H9 (cell line): ENCODE data around the gene TERB1. TPM values are rescaled to one million over a fixed set of nuclear protein-coding genes. Genes with fewer than 3 reads are reported as not detected.

Experiments
- DNase-seq: peaks from one replicate; pipeline ENCODE4 v3.0.0-alpha.2; 2017
- H2AFZ ChIP-seq: one replicate; pipeline ENCODE4 v1.6.1; 2013; ENCODE audit warnings: mild to moderate bottlenecking, low read length, control low read depth, moderate library complexity
- H2AK5ac ChIP-seq: 2 replicates; pipeline ENCODE4 v1.6.1; 2013; ENCODE audit warnings: low read length, control low read depth, mixed read lengths; ENCODE audit not compliant: insufficient read length
- H2BK120ac ChIP-seq: one replicate; pipeline ENCODE4 v1.6.1; 2013; ENCODE audit warnings: low read depth, mild to moderate bottlenecking, low read length, control low read depth, inconsistent platforms; ENCODE audit not compliant: poor library complexity, severe bottlenecking
- H2BK12ac ChIP-seq: 2 replicates; pipeline ENCODE4 v1.6.1; 2013; ENCODE audit warnings: low read length, control low read depth, mixed read lengths, low read depth; ENCODE audit not compliant: insufficient read length
- H2BK15ac ChIP-seq: 2 replicates; pipeline ENCODE4 v1.6.1; 2013; ENCODE audit warnings: low read depth, low read length, control low read depth
- H2BK20ac ChIP-seq: one replicate; pipeline ENCODE4 v1.6.1; 2013; ENCODE audit warnings: low read depth, mild to moderate bottlenecking, low read length, control low read depth, inconsistent platforms; ENCODE audit not compliant: poor library complexity, severe bottlenecking
- H2BK5ac ChIP-seq: 2 replicates; pipeline ENCODE4 v1.6.1; 2013; ENCODE audit warnings: low read length, control low read depth, mixed read lengths; ENCODE audit not compliant: insufficient read length
- H3K14ac ChIP-seq: 2 replicates; pipeline ENCODE4 v1.6.1; 2013; ENCODE audit warnings: low read length, control low read depth; ENCODE audit not compliant: insufficient read depth
- H3K18ac ChIP-seq: 2 replicates; pipeline ENCODE4 v1.6.1; 2013; ENCODE audit warnings: low read depth, mild to moderate bottlenecking, mixed read lengths, low read length, control low read depth; ENCODE audit not compliant: insufficient read length
- H3K23ac ChIP-seq: 2 replicates; pipeline ENCODE4 v1.6.1; 2013; ENCODE audit warnings: low read length, control low read depth, mixed read lengths, low read depth; ENCODE audit not compliant: insufficient read length
- H3K23me2 ChIP-seq: 2 replicates; pipeline ENCODE4 v1.6.1; 2013; ENCODE audit warnings: low read depth, mild to moderate bottlenecking, mixed read lengths, low read length, control low read depth; ENCODE audit not compliant: insufficient read length, poor library complexity, severe bottlenecking
- H3K27ac ChIP-seq: 2 replicates; pipeline ENCODE4 v1.5.1; 2013; ENCODE audit warnings: low read length, control low read depth, mixed read lengths, low read depth; ENCODE audit not compliant: insufficient read length
- H3K27me3 ChIP-seq: 2 replicates; pipeline ENCODE4 v1.6.1; 2013; ENCODE audit warnings: low read length, control low read depth, inconsistent platforms; ENCODE audit not compliant: insufficient read depth
- H3K4ac ChIP-seq: 2 replicates; pipeline ENCODE4 v1.6.1; 2013; ENCODE audit warnings: low read depth, mild to moderate bottlenecking, control low read depth, inconsistent platforms, low read length, moderate library complexity
- H3K4me1 ChIP-seq: 2 replicates; pipeline ENCODE4 v1.6.1; 2013; ENCODE audit warnings: low read length, control low read depth, inconsistent platforms; ENCODE audit not compliant: insufficient read depth
- H3K4me2 ChIP-seq: 2 replicates; pipeline ENCODE4 v1.6.1; 2013; ENCODE audit warnings: low read length, control low read depth, mixed read lengths; ENCODE audit not compliant: insufficient read length, insufficient read depth
- H3K56ac ChIP-seq: 2 replicates; pipeline ENCODE4 v1.6.1; 2013; ENCODE audit warnings: low read depth, mild to moderate bottlenecking, mixed read lengths, low read length, control low read depth; ENCODE audit not compliant: insufficient read length
- H3K79me1 ChIP-seq: 2 replicates; pipeline ENCODE4 v1.6.1; 2013; ENCODE audit warnings: low read depth, mild to moderate bottlenecking, moderate library complexity, low read length, control low read depth, inconsistent platforms; ENCODE audit not compliant: insufficient read depth, poor library complexity, severe bottlenecking
- H3K79me2 ChIP-seq: 2 replicates; pipeline ENCODE4 v1.6.1; 2013; ENCODE audit warnings: low read length, control low read depth, inconsistent platforms; ENCODE audit not compliant: insufficient read depth
- H3K9ac ChIP-seq: 2 replicates; pipeline ENCODE4 v1.6.1; 2013; ENCODE audit warnings: low read length, control low read depth, mixed read lengths; ENCODE audit not compliant: insufficient read length; ENCODE audit errors: extremely low read depth
- H3K9me3 ChIP-seq: one replicate; pipeline ENCODE4 v1.6.1; 2013; ENCODE audit warnings: low read depth, low read length, inconsistent platforms; ENCODE audit not compliant: control insufficient read depth
- H3T11ph ChIP-seq: one replicate; pipeline ENCODE4 v1.6.1; 2013; ENCODE audit warnings: mild to moderate bottlenecking, low read length, control low read depth, inconsistent platforms
- H4K20me1 ChIP-seq: one replicate; pipeline ENCODE4 v1.6.1; 2013; ENCODE audit not compliant: control insufficient read depth, insufficient read length, insufficient read depth
- H4K5ac ChIP-seq: 2 replicates; pipeline ENCODE4 v1.6.1; 2013; ENCODE audit warnings: low read depth, mild to moderate bottlenecking, mixed read lengths, low read length, control low read depth; ENCODE audit not compliant: insufficient read length
- H4K8ac ChIP-seq: replicated peaks from 2 replicates; pipeline ENCODE4 v1.6.1; 2013; ENCODE audit warnings: low read length, control low read depth, mixed read lengths, low read depth; ENCODE audit not compliant: insufficient read length
- H4K91ac ChIP-seq: 2 replicates; pipeline ENCODE4 v1.6.1; 2013; ENCODE audit warnings: low read depth, mild to moderate bottlenecking, moderate library complexity, mixed read lengths, low read length, control low read depth; ENCODE audit not compliant: insufficient read length
- H3K27ac Mint-ChIP-seq, 3 experiments: 2 replicates in 2 of 3; 3 replicates in 1 of 3; pipeline ENCODE4 v1.8.0; 2020 to 2021; ENCODE audit warnings: mixed read lengths in 3 of 3, mild to moderate bottlenecking in 1 of 3, moderate library complexity in 1 of 3
- H3K27me3 Mint-ChIP-seq: 2 replicates; pipeline ENCODE4 v1.8.0; 2021; ENCODE audit warnings: low read depth, mild to moderate bottlenecking, moderate library complexity, mixed read lengths
- H3K36me3 Mint-ChIP-seq, 3 experiments: 2 replicates in 2 of 3; 3 replicates in 1 of 3; pipeline ENCODE4 v1.8.0; 2020 to 2021; ENCODE audit warnings: low read depth in 3 of 3, mixed read lengths in 3 of 3; ENCODE audit not compliant: insufficient read depth in 1 of 3
- H3K4me1 Mint-ChIP-seq, 2 experiments: 2 replicates each; pipeline ENCODE4 v1.8.0; 2020; ENCODE audit warnings: mixed read lengths in 2 of 2
- H3K4me3 Mint-ChIP-seq, 2 experiments: 2 replicates in 1 of 2; 3 replicates in 1 of 2; pipeline ENCODE4 v1.8.0; 2020 to 2021; ENCODE audit warnings: mild to moderate bottlenecking in 2 of 2, mixed read lengths in 2 of 2, moderate library complexity in 1 of 2
- H3K9me3 Mint-ChIP-seq, 2 experiments: 2 replicates in 1 of 2; 3 replicates in 1 of 2; pipeline ENCODE4 v1.8.0; 2020; ENCODE audit warnings: mild to moderate bottlenecking in 2 of 2, mixed read lengths in 2 of 2, moderate library complexity in 1 of 2
- CTCF ChIP-seq: fragments of 200-600 bp; sonication (generic); conservative IDR thresholded peaks from 3 replicates; pipeline ENCODE4 v1.8.0; 2021; ENCODE audit warnings: antibody characterized with exemption, mild to moderate bottlenecking
- WGBS: extraction: QIAGEN DNeasy Blood & Tissue Kit; methylation state at CpG from one replicate; pipeline ENCODE4 v1.1.7; 2013; ENCODE audit warnings: missing lambda C conversion rate, low lambda C conversion rate, mixed read lengths; ENCODE audit not compliant: insufficient read length; ENCODE audit errors: extremely low coverage; 5-methylcytosine and 5-hydroxymethylcytosine counted together
- total RNA-seq: library from RNA; stranded (reverse); gene quantifications from 2 replicates; pipeline ENCODE4 v1.2.1, GENCODE V29; 2021

TERB1 gene
- total RNA-seq, 1 experiment from 2014 or later, result not detected

- H2AK5ac ChIP-seq, result no peak overlapping the region
- no peak overlapping the region for H3K27ac Mint-ChIP-seq
Observed at GRCh38 chr16:66810391-66810790, 9.0 kb upstream of the TERB1 start.

More at GRCh38 chr16:66810391-66810790, 9.0 kb upstream of the TERB1 start:
- no peak overlapping the region for H2AFZ ChIP-seq
- H3K9me3 ChIP-seq, result no peaks in the 10 kb centered on the region
- H2BK20ac ChIP-seq, result no peak overlapping the region
- H4K20me1 ChIP-seq, result no peaks in the 10 kb centered on the region
- H4K91ac ChIP-seq, result no peak overlapping the region
- no peaks in the 10 kb centered on the region for H3K4me1 ChIP-seq
- H3K14ac ChIP-seq, result no peak overlapping the region
- H2BK120ac ChIP-seq, result no peak overlapping the region
- H3T11ph ChIP-seq, result no peak overlapping the region
- H3K56ac ChIP-seq, result no peak overlapping the region
- no peaks in the 10 kb centered on the region for H3K23me2 ChIP-seq
- H3K18ac ChIP-seq, result no peak overlapping the region
- no peaks in the 10 kb centered on the region for H3K4me1 Mint-ChIP-seq
- no peak overlapping the region for H3K9ac ChIP-seq
- no peak overlapping the region for H4K5ac ChIP-seq
- no peak overlapping the region for H2BK5ac ChIP-seq
- no peaks in the 10 kb centered on the region for H3K27me3 Mint-ChIP-seq
- WGBS, result no CpG with 5 or more reads among the region's 4 CpGs
- no peaks in the 10 kb centered on the region for H3K9me3 Mint-ChIP-seq
- no peak for TF ChIP-seq CTCF
- H3K23ac ChIP-seq, result no peak overlapping the region
- no peak for DNase-seq
- H3K4me3 Mint-ChIP-seq, result no peak overlapping the region
- no peak overlapping the region for H2BK12ac ChIP-seq
- H3K79me1 ChIP-seq, result no peaks in the 10 kb centered on the region
- H3K79me2 ChIP-seq, result no peaks in the 10 kb centered on the region
- H3K27ac ChIP-seq, result no peak overlapping the region
- H3K4ac ChIP-seq, result no peak overlapping the region
- no peak overlapping the region for H4K8ac ChIP-seq
- H3K36me3 Mint-ChIP-seq, result peaks cover 40 to 88% (median 86%) of the 10 kb centered on the region in 3 experiments; a peak in 6 of 7 replicates
- no peaks in the 10 kb centered on the region for H3K27me3 ChIP-seq
- no peak overlapping the region for H3K4me2 ChIP-seq
- no peak overlapping the region for H2BK15ac ChIP-seq
